HuH-7.5 (cell line): ENCODE results near the gene DROSHA.

Experiments
- DNase-seq: peaks from one replicate; pipeline ENCODE4 v3.0.0; 2011; ENCODE audit warnings: low spot score

Gene DROSHA

GRCh38 chr5:31516802-31517201, 15.1 kb downstream of the DROSHA start:
- no peak for DNase-seq

- no peak for DNase-seq
Observed at GRCh38 chr5:31511305-31511704, 20.6 kb downstream of the DROSHA start.

DNA sequence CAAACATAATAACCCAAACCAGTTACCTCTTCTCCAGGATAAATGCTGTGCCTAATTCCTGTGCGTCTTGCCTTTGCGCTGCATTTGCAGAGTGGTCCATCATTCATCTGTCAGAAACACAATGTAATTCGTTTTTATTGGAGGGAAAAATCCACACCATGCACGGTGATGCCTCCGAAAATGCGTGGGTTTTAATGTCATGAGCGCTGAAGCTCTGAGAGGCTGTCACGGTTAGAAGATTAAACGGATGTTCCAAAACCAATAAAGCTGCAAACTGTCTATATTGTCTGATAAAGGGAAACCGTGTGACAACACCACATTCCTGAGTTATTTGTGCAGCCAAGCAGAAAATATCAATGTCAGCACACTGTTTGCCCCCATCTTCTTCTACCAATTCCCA, 27.4 kb downstream of the DROSHA start:
- DNase-seq, result no peak

DNA sequence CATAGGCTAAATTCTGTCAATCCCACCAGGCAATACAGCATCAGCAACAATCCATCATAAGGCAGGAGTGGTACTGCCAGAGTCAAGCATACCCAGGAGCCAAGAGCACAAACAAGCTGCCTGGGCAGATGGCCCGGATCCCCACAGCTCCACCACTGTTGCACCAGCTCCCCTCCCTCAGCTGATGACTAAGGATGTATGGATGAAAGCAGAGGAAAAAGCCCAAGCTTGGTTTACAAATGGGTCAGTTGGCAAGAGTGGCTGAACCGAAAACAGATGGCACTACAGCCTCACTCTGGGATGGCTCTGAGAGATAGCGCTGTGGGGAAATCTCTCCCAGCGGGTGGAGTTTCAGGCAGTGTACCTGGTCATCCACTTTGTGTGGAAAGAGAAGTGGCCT, 29.4 kb downstream of the DROSHA start:
- DNase-seq, result no peak

- DNase-seq, result no peak
Observed at GRCh38 chr5:31500256-31500655, 31.6 kb downstream of the DROSHA start.

DNA sequence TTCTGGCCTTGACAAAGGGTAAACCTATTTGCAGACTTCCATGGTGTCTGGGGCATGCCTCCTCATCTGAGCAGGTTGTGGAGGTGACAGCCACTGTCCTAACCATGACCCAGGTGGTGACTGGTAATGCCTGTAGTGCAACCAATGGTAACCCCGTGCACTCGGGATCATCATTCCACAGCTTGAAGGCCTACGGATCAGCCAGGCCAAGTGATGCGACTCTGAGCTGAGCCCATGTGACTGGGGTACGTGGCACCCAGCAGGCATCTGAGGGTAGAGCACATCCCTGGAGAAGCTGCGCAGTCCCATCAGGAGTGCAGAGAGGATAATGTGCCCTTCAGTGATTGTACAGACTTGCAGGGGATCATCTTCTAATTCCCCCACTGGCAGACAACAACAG, 35.0 kb downstream of the DROSHA start:
- no peak for DNase-seq

- DNase-seq, result no peak
Observed at GRCh38 chr5:31496301-31496700, 35.6 kb downstream of the DROSHA start.

DNA sequence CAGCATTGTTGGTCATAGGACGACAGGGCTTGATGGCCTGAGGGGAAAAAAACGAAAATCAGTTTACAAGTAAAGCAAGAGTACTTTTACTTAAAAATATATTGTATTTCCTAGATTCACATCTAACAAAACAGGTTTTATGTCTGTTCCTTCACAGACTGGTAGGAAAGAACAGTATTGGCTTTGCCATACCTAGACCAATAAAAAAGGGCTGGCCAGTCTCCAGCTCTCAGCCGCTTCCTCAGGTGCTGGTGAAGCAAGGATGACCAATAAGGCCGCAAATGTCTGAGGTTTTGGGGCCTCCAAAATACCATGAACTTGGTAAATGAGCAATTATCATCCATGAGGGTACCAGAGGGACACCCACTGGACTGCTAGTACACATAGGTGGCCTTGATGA, 36.6 kb downstream of the DROSHA start:
- no peak for DNase-seq

- no peak for DNase-seq
Observed at GRCh38 chr5:31492869-31493268, 39.0 kb downstream of the DROSHA start.

GRCh38 chr5:31487506-31487905, 44.4 kb downstream of the DROSHA start:
- DNase-seq, result no peak

DNA sequence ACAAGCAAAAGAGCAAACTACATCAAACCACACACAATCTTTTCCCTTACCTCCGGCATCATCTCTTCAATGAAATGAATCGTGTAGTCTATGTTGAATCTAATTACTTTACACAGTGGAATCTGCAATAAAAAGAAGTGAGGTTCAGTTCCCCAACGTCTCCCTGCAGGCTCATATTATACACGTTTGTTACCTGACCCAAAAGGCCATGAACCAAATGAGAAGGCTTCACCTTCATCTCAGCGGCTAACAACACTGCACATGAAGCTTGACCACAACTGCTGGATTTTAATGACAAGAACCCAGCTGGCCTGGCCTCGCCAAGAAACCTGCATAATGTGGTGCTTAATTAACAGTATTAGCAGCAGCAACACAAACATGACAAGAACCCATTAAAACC, 45.5 kb downstream of the DROSHA start:
- DNase-seq, result no peak

DNA sequence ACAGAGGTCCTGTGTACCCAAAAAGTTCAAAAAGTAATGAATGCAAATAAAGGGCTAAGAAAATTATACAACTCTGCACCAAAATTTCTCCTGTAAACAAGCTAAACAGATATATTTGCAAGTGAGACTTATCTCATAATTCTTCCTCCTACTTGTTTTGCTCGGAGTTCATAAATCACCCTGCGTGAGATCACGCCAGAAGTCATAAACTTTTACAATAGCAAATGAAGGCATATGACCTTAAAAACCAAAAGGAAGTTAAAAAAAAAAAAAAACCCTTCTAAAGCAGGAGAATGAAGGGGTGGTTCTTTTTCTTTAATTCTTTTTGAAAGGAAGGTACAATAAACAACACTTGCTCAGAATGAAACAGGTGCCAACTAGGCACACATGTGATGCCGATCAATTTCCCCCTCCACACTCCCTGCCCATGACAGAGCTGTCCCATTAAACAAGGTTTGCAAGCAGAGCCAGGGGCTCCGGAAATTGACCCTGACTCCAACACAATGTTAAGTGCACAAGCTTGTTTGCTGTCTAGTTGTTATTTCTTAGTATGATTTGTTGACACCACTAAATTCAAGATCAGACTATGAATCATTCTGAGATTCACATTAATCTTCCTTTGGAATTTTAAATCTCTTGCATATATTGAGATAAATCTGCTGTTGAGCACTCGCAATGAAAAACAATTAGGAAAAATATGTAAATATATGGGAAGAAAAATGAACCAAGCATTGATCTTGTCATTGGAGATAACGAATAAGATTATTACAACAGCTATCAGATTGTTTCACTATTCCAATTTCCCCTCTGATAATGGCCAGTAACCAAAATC, 46.3 kb downstream of the DROSHA start:
- DNase-seq, result no peak

GRCh38 chr5:31481531-31482165, 50.2 kb downstream of the DROSHA start:
- no peak for DNase-seq

GRCh38 chr5:31479706-31480105, 52.2 kb downstream of the DROSHA start:
- DNase-seq, result no peak

DNA sequence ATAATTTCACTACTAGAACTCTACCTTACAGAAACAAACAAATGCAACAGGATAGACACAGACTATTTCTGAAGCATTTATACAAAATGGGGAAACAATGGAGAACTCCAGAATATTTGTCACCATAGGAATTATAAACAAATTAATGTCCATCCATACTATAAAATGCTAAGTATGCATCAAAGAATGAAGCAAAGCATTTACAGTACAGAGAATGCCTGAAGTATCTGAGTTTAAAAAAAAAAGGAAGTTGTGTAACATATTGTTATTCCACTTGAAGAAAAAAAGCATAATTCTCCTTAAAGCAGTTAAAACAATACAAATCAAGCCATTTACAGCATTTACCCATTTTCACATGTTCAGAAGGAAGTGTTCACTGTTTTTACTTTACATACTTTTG, 53.0 kb downstream of the DROSHA start:
- no peak for DNase-seq

- DNase-seq, result no peak
Observed at GRCh38 chr5:31477971-31478370, 53.9 kb downstream of the DROSHA start.

DNA sequence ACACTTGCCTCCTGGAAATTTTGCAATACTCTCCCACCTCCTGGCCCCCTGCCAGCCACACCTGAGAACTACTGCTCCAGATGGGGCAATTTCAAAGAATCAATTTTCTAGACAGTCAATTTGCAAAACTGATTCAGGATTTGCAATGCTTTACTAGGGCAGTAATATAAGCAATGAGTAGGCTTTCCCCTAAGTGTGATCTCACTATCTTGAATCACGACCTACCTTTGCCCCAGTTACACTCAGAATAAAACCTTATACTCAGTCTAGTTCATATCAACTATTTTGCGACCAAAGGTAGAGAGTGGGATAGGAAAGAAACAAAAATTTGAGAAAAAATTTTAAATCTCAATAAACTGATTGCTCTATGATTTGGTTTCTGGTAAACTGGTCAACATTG, 54.4 kb downstream of the DROSHA start:
- no peak for DNase-seq

DNA sequence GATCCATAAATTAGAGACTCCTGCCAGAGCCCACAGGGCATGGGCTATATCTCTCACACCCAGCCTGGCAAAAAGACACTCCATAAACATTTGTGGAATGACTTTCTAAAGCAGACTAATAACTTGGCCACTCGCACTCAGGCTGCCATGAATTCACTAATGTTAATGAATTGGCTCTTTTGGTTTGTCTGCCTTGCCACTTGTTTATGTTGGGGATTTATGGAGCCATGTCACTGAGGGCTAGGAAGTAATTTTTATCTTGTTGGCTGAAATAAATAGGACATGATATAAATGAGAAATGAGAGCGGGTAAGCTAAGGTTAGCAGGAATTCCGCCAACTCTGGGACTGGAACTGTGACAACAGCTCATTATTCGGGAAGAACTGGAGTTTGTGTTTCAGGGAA, 55.2 kb downstream of the DROSHA start:
- no peak for DNase-seq

GRCh38 chr5:31471916-31472315, 60.0 kb downstream of the DROSHA start:
- no peak for DNase-seq

GRCh38 chr5:31471040-31471439, 60.9 kb downstream of the DROSHA start:
- DNase-seq, result no peak

- no peak for DNase-seq
Observed at GRCh38 chr5:31470608-31471007, 61.3 kb downstream of the DROSHA start.

DNA sequence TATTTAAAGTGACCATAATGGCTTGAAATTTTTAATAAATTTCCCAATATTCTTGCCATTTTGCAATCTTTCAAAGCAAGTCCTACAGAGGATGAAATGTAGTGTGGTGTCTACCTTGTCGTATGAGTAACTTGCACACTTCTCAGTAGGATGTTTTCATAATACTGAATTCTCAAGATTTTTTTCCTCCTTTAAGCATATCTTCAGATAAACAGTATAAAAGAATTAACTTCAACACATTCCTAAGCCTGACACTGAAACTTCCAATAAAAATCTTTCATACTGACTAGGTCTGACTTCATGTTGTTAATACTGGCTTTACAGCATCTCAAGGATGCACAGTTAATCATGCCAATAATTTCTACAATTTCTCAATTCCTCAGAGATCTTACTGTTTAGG, 62.0 kb downstream of the DROSHA start:
- DNase-seq, result no peak

- no peak for DNase-seq
Observed at GRCh38 chr5:31469466-31469865, 62.4 kb downstream of the DROSHA start.

GRCh38 chr5:31465291-31465690, 66.6 kb downstream of the DROSHA start:
- DNase-seq, result no peak
